GDM1 (cell line): ENCODE data around the gene MRPS25.

ENCODE experiments used
- DNase-seq: peaks from one replicate; lab custom pipeline; 2025; lab: John Stamatoyannopoulos, UW

MRPS25 gene

DNA sequence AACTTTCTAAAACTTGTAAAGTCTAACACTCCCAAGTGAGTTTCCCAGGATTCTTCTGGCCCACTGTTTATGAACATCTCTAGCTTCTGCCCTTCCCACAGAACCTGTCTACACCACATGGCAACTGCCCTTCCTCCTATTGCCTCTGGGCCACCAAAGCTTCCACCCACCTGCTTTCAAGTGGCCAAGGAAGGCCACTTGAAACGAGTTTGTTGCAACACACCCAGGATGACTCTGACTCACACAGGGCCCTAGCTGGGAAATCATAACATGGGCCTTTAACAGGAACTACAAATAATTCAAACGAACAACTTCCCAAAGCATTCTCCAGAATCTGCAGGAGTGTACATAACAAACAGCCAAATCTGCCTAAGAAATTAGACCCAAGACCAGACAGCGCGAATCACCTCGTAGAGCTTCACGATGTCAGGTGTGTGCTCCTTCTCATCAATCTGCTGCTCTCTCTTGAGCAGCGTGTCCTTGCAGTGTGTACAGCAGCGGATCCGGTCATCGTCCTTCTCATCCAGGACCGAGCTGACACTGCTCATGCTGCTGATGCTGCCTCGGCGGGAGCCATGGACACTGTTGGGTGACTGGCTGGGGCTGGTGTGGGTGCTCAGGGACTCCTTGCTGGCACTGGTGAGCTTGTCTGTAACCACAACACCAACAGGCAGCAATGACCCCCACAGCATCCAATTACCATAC is 17.0 kb upstream of the MRPS25 start:
- DNase-seq = no peak

GRCh38 chr3:15079091-15079490 is 14.0 kb upstream of the MRPS25 start:
- DNase-seq = no peak

DNA sequence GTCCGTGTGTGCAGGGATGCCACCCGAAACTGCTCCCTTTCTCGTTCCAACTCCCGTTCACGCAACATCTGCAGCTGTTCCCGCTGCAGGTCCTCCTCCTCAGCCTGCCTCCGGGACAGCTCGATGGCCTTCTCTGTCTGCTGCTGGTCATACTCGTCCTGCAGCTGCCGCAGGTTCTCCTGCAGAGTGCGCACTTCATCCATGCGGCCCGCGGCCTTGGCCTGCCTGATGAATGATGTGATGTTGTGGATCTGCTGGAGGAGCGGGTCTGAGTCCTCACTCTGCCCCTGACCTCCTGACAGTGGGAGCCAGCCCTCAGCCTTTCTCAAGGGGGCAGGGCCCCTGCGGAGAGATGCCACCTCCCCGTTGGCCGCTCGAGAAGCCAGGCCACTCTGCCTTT is 9.4 kb upstream of the MRPS25 start:
- no peak for DNase-seq

DNA sequence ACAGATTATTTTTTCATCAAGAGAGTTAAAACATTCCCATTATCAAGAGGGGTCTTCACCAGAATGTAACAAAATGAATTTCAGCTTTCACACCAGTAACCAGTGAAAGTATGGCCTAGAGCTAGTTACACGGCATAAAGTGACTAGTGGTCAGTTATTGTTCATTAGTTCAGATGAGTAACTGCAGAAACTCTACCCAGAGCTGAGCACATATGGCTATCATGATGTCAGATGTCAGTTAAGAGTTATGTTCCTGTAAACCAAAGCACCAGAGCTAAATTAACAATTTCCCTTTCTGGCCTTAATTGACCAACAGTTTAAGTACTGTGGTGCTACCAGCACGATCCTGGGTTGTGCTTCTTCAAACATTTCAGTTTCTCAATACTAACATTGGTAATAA is 6.6 kb upstream of the MRPS25 start:
- DNase-seq = no peak

DNA sequence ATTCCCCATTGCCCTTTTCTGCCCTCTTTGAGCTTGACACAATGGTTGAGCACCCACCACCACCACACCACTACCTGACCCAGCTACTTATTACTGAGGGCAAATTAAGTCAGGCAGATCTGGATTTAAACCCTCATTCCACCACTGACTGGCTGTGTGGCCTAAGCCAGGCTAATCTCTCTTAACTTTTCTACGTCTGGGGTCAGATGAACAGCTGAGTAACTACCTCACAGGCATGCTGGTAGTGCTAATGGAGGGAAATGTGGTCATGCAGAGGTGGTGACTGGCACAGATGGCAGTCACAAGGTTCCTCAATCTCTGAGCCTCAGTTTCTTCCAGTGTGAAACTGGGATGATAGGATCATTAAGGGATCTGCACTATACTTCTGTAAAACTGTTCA is 4.3 kb upstream of the MRPS25 start:
- no peak for DNase-seq

GRCh38 chr3:15066467-15066866 is 1.4 kb upstream of the MRPS25 start:
- no peak for DNase-seq

- DNase-seq = no peak
Observed at GRCh38 chr3:15065550-15066007, 464 bp upstream of the MRPS25 start.

DNA sequence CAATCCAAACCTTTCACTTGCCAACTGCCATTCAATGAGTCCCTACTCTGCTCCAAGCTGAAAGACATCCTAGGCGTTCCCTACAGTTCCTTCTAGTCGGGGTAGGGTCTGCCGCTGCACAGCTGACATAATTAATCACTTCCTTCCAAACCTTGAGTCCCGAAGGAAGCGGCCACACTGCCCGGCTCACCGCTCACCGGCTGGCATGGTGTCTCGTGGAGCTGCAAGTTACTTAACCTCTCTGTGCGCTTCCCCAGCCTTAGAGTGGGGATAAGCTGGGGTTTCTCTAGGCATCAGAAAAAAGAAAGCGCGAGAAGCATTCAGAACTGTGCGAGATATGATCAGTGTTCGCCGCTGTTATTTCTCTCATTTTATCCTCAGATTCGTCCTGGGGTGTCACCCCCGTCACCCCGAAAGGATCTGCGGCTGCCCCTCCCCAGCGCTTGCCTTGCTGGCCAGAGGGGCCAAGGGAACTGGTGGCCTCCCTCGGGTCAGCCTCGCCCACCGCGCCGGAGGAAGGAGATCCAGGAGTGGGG is 748 bp downstream of the MRPS25 start:
- DNase-seq = no peak

DNA sequence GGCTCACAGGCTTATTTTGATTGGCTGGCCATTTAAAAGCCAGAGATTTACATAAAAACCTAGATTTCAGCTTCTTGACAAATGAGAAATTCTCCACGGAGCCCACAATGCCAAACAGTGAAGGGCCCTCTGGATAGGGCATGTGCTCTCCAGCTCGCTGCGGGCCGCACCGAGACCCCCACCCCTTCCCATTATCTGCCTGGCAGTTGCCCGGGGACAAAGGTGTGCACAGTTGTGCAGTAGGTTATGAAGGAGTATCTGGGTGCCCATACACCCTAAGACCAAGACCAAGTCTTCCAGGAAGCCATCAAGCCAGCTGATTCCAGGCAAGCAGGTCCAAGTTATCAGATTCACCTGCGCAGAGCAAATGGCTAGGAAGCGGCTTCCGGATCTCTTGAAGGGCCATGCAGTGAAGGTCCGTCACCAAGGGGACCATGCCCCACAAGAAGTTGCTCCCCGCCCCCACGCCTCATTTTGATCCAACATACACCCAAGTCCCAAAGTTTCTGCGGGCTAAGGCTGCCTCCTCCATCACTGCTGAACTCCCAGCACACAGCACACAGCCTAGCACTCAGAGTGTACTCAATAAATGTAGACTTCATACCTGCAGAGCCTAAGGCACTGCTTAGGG is 1.3 kb downstream of the MRPS25 start:
- no peak for DNase-seq

DNA sequence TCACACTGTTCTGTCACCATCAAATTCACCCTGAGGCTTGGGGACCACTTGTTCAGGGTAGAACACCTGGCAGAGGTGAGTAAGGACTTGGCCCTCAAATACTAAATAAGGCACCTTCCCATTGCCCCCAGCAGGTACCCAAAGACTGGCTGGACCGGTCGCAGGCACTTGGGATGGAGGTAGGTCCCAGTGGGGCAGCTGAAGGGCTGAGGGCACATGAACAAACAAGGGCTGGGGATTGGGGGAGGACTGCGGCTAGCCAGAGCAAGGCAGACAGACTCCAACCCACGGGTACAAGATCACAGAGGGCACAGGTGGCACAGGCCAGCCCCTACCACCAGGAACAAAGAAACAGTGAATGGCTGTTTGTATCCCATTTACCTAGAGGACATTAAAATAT is 1.9 kb downstream of the MRPS25 start:
- DNase-seq = no peak

DNA sequence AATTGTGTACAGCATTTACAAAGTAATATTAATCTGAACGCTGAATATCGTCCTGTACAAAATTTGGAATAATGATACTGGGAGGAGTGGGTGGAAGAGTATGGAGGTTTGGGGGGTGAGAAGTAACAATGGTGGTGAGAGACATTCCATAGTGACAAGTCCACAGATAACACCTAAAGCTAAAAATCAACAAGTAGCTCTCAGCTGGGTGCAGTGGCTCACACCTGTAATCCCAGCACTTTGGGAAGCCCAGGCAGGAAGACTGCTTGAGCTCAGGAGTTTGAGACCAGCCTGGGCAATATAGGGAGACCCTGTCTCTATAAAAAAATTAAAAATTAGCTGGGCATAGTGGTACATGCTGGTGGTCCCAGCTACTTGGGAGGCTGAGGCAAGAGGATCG is 5.1 kb downstream of the MRPS25 start:
- DNase-seq = no peak

DNA sequence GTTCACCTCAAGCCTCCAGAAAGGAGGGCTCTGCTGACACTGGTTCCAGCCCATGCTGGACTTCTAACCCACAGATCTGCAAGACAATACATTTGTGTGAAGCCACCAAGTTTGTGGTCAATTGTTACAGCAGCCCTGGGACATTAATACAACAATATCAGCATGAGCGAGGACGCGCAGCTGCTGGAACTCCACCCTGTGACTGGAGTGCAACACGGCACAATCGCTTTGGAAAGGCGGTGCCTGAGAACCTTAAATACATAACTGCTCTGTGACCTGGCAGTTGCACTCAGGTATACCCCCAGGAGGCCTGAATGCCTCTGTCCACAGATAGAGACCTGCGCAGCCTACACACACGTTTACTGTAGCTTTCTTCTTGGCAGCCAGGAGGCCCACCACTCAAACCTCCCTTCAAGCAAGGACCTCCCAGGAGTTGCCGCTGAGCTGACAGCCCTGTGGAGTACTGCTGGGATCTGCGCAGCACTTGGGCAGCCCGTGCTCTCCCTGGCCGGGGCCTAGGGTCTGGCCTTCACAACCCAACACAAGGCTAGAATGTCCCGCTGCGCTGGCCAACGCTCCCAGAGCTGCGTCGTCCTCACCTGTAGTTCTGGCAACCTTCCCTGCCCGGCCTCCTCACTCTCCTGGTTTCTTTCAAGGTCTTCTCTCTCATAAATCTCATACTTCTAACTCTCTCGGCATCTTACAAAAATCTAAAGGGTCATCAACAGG is 8.3 kb downstream of the MRPS25 start:
- DNase-seq = no peak

- no peak for DNase-seq
Observed at GRCh38 chr3:15055019-15055557, 10.0 kb downstream of the MRPS25 start.

- DNase-seq = no peak
Observed at GRCh38 chr3:15053541-15053940, 11.6 kb downstream of the MRPS25 start.

GRCh38 chr3:15052335-15053242 is 12.5 kb downstream of the MRPS25 start:
- DNase-seq = no peak

GRCh38 chr3:15051531-15051930 is 13.6 kb downstream of the MRPS25 start:
- DNase-seq = peak; percentile 12

DNA sequence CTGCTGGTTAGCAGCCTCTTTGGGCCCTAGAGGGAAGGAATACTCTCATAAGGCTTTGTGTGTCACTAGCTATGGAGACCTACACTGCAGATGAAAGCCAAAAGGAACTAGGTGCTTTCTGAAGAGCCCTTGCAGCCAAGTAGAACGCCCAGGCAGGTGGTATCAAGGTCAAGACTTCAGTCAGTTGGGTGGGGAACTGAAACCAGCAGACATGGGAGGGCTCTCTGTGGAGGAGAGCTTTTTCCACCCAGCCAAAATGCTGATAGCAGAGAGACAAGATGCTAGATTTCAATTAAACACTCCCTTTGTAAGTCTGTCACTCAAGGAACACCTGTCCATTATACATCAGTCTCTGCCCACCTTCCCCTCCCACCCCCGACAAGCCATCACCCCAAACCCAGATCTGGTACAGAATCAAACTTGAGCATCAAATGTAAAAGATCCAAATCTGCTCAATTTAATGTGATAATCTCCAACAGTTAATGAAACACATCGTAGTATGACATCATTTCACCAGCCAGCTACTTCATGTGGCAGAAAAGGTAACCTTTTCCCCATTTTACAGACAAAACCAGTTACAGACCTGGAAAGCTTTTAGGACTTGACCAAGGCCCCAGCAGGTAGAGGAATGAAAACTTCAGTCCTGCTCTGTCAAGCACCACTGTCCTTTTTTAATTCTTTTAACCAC is 14.6 kb downstream of the MRPS25 start:
- DNase-seq = no peak

GRCh38 chr3:15049584-15049983 is 15.5 kb downstream of the MRPS25 start:
- no peak for DNase-seq

DNA sequence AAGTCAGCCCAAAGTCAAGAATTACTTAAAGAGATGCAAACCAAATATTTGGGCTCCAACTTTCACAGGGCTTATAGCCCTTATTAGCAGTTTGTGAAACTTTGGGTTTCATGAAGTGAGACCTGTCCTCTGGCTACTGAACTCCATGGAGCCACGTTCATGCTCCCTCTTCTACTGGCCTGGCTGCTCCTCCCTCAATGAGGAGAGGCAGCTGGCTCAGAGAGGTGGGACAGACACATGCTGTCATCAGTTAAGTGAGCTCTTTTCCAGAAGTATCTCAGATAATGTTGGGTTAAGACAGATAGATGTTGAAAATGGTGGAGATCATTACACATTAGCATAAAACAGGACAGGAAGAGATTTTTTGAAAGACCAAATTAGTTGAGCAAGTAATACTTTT is 19.4 kb downstream of the MRPS25 start:
- no peak for DNase-seq

DNA sequence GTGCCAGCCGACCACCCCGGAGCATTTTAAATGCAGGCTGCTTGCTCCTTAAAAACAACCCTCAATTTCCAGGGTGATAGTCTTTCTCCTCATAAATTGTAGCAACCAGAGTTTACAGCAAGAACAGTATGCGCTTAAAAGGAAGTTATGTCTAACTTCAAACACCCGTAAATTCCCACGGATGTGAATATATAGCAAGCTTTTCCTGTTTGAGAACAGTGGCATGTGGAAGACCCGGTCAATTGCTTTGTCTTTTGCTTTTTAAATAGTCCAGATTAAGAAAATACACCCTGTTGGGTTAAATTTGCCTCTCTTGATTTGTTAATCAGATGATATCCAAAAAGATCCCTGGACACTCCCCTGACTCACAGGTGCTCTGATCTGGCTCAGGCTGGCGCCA is 20.8 kb downstream of the MRPS25 start:
- DNase-seq = no peak
